ENCODE measurements around the gene CRELD1. TPM values are rescaled to one million over a fixed set of nuclear protein-coding genes. Genes with fewer than 3 reads are reported as not detected.
A peak's percentile ranks its signal among the peaks of the same experiment; 100 is the strongest.
"Not testable (repeated sequence)": the region's sequence is repeated elsewhere in the genome, so short reads cannot be mapped to it uniquely, and the experiment has no call there.

CRELD1 gene
- total and polyA plus RNA-seq, 4 experiments from 2014 or later: 17.3 to 58.2 (median 38.0) TPM

GRCh38 chr3:9939906-9940305 lies 6.3 kb downstream of the CRELD1 start:
- POLR2A ChIA-PET (ENCODE audit: partially characterized antibody); CTCF ChIA-PET (ENCODE audit: partially characterized antibody): not testable (repeated sequence)

GRCh38 chr3:9940746-9941145 lies 7.1 kb downstream of the CRELD1 start:
- H3K4me1 ChIP-seq (ENCODE audit: insufficient read depth, low read length): peaks cover 4% of the 10 kb centered on the region
- H3K27me3 ChIP-seq (ENCODE audit: insufficient read depth, low read length): no peaks in the 10 kb centered on the region
- H3K27me3 Mint-ChIP-seq: no peaks in the 10 kb centered on the region
- H3K9me3 ChIP-seq (ENCODE audit: control insufficient read depth in 1 of 2, low read length in 2 of 2): no peaks in the 10 kb centered on the region
- no peaks in the 10 kb centered on the region for H3K9me3 Mint-ChIP-seq
- no peak overlapping the region for H3K4me3 ChIP-seq (ENCODE audit: low read length in 2 of 2)
- DNase-seq: no peak
- H3K27ac Mint-ChIP-seq: no peak overlapping the region
- intact Hi-C loops (cut with micrococcal nuclease): no loop called here
- no peak overlapping the region for H3K27ac ChIP-seq (ENCODE audit: low read depth, low read length)
- peaks cover 1 to 22% (median 7%) of the 10 kb centered on the region in 4 donors for H3K4me1 Mint-ChIP-seq
- peaks cover 5% of the 10 kb centered on the region for H3K36me3 ChIP-seq (ENCODE audit: insufficient read depth, low read length)
- CTCF ChIA-PET (ENCODE audit: partially characterized antibody): interaction anchor here (0.6 to 2.7 kb wide), 2 partner anchors 8 to 49 kb away, joined by 3 to 16 read pairs; partner anchors contain the start of gene CRELD1
- H3K36me3 Mint-ChIP-seq: peaks cover 11 to 27% of the 10 kb centered on the region in 2 donors
- POLR2A ChIA-PET (ENCODE audit: partially characterized antibody): interaction anchor here (4.7 kb wide), 1 partner anchor 7 kb away, joined by 44 read pairs; the partner anchor contains the start of gene CRELD1
- no peak overlapping the region for H3K4me3 Mint-ChIP-seq

More at GRCh38 chr3:9939906-9940305, 6.3 kb downstream of the CRELD1 start:
- Mint-ChIP-seq H3K4me1 (peaks cover 10 to 24% (median 15%) of the 10 kb centered on the region in 4 donors), H3K36me3 (peaks cover 11 to 33% of the 10 kb centered on the region in 2 donors)
- intact Hi-C loops (cut with micrococcal nuclease); DNase-seq; H3K4me3 ChIP-seq (ENCODE audit: low read length in 2 of 2); H3K9me3 Mint-ChIP-seq; H3K9me3 ChIP-seq (ENCODE audit: control insufficient read depth in 1 of 2, low read length in 2 of 2); H3K36me3 ChIP-seq (ENCODE audit: insufficient read depth, low read length); H3K27me3 Mint-ChIP-seq; H3K4me3 Mint-ChIP-seq; H3K27ac Mint-ChIP-seq; H3K27ac ChIP-seq (ENCODE audit: low read depth, low read length); H3K27me3 ChIP-seq (ENCODE audit: insufficient read depth, low read length): not testable (repeated sequence)
- peaks cover 12% of the 10 kb centered on the region for H3K4me1 ChIP-seq (ENCODE audit: insufficient read depth, low read length)

DNA sequence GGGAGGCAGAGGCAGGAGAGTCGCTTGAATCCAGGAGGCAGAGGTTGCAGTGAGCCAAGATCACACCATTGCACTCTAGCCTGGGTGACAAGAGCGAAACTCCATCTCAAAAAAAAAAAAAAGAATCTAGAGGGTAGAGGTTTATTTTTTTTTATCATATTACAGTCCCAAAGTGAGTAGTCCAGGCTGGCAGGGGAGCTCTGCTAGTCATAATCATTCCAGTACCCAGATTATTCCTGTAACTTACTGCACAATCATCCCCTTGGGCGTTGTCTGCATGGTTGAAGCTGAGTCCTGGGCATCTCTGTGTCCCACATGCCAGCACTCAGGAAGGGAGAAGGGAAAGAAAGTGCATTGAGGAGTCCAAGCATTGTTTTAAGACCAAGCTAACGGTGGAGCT lies 8.5 kb downstream of the CRELD1 start:
- H3K36me3 Mint-ChIP-seq: peaks cover 8 to 24% of the 10 kb centered on the region in 2 donors
- no peaks in the 10 kb centered on the region for H3K9me3 ChIP-seq (ENCODE audit: control insufficient read depth in 1 of 2, low read length in 2 of 2)
- H3K4me3 ChIP-seq (ENCODE audit: low read length in 2 of 2): no peak overlapping the region
- intact Hi-C loops (cut with micrococcal nuclease): no loop called here
- peaks cover 5% of the 10 kb centered on the region for H3K36me3 ChIP-seq (ENCODE audit: insufficient read depth, low read length)
- H3K27ac ChIP-seq (ENCODE audit: low read depth, low read length): no peak overlapping the region
- POLR2A ChIA-PET (ENCODE audit: partially characterized antibody): interaction anchor here (0.7 to 4.7 kb wide), 3 partner anchors 9 to 150 kb away, joined by 3 to 44 read pairs (median 3); partner anchors contain the start of genes ARPC4, CRELD1, PRRT3 and TADA3
- no peaks in the 10 kb centered on the region for H3K9me3 Mint-ChIP-seq
- H3K27ac Mint-ChIP-seq: peak overlapping the region in 5 of 7 donors; percentile 15 to 62 (median 50)
- no peak overlapping the region for H3K4me3 Mint-ChIP-seq
- no peaks in the 10 kb centered on the region for H3K27me3 Mint-ChIP-seq
- H3K4me1 Mint-ChIP-seq: peaks cover 0 to 14% (median 0%) of the 10 kb centered on the region in 4 donors
- no peaks in the 10 kb centered on the region for H3K4me1 ChIP-seq (ENCODE audit: insufficient read depth, low read length)
- no peak for DNase-seq
- CTCF ChIA-PET (ENCODE audit: partially characterized antibody): interaction anchor here (0.6 to 2.7 kb wide), 3 partner anchors 10 to 202 kb away, joined by 3 to 16 read pairs (median 3); partner anchors contain the start of gene CRELD1
- H3K27me3 ChIP-seq (ENCODE audit: insufficient read depth, low read length): no peaks in the 10 kb centered on the region

DNA sequence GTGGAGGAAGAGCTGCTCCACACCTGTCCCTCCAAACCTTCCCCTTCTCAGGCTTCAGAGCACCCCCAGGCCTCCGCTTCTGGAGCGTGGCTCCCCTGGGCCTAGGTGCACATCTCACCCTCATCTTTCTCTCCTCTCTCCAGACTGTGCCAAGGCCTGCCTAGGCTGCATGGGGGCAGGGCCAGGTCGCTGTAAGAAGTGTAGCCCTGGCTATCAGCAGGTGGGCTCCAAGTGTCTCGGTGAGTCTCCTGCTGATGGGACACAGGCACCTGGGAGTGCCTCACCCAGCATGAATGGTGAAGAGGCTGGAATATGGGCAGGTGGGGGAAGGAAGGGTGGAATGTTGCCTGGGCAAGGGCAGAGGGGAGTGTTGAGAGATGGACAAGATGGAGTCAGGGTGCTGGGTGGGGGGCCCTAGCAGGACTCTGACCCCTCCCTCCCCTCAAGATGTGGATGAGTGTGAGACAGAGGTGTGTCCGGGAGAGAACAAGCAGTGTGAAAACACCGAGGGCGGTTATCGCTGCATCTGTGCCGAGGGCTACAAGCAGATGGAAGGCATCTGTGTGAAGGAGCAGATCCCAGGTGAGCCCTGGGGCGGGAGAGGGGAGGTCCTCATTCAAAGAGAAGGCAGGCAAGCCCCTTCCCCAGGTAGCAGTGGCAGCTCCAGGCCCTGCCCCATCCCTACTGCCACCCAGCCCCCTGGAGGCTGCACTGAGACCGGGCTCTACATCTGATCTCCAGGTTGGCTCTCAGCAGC lies 9.5 kb downstream of the CRELD1 start:
- Mint-ChIP-seq H3K9me3 (no peaks in the 10 kb centered on the region), H3K27me3 (no peaks in the 10 kb centered on the region), H3K27ac (peak overlapping the region in 3 of 7 donors; percentile 11 to 66 (median 63)), H3K36me3 (peaks cover 8 to 19% of the 10 kb centered on the region in 2 donors), H3K4me3 (no peak overlapping the region), H3K4me1 (peaks cover 0 to 11% (median 0%) of the 10 kb centered on the region in 4 donors)
- ChIA-PET POLR2A (ENCODE audit: partially characterized antibody) (interaction anchor here (0.7 to 4.7 kb wide), 2 partner anchors 10 to 151 kb away, joined by 3 to 44 read pairs; partner anchors contain the start of genes ARPC4, CRELD1 and TADA3), CTCF (ENCODE audit: partially characterized antibody) (interaction anchor here (0.6 to 2.7 kb wide), 5 partner anchors 10 to 201 kb away, joined by 3 to 16 read pairs (median 3); partner anchors contain the start of gene CRELD1)
- Histone ChIP-seq H3K4me3 (ENCODE audit: low read length in 2 of 2) (no peak overlapping the region), H3K27ac (ENCODE audit: low read depth, low read length) (no peak overlapping the region), H3K36me3 (ENCODE audit: insufficient read depth, low read length) (peaks cover 5% of the 10 kb centered on the region), H3K4me1 (ENCODE audit: insufficient read depth, low read length) (no peaks in the 10 kb centered on the region), H3K27me3 (ENCODE audit: insufficient read depth, low read length) (no peaks in the 10 kb centered on the region), H3K9me3 (ENCODE audit: control insufficient read depth in 1 of 2, low read length in 2 of 2) (no peaks in the 10 kb centered on the region)
- DNase-seq: no peak
- intact Hi-C loops (cut with micrococcal nuclease): no loop called here

GRCh38 chr3:9944271-9944670 lies 10.6 kb downstream of the CRELD1 start:
- peaks cover 8 to 16% of the 10 kb centered on the region in 2 donors for H3K36me3 Mint-ChIP-seq

DNA sequence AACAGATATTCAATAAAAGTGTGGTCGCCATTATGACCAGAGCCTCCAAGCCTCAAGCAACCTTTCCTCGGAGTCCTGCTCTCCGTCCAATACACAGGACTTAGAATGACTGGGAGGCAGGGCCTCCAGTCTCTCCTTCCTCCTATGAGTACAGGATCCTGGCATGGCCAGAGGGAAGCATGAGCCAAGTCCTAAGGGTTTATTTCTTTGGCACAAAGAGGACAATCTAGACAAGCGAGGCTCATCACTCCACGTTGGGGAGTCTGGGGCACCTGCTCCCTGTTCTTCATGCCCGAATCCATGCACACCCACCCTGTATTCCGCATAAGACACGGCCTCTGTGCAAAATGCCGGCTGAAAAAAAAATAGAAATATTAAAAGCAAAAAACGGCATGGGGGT lies 11.7 kb downstream of the CRELD1 start:
- peak overlapping the region in 6 of 7 donors; percentile 43 to 88 (median 78) for H3K27ac Mint-ChIP-seq

More at GRCh38 chr3:9944271-9944670, 10.6 kb downstream of the CRELD1 start:
- Histone ChIP-seq H3K27me3 (ENCODE audit: insufficient read depth, low read length) (no peaks in the 10 kb centered on the region), H3K36me3 (ENCODE audit: insufficient read depth, low read length) (peaks cover 5% of the 10 kb centered on the region), H3K4me1 (ENCODE audit: insufficient read depth, low read length) (no peaks in the 10 kb centered on the region), H3K4me3 (ENCODE audit: low read length in 2 of 2) (no peak overlapping the region), H3K9me3 (ENCODE audit: control insufficient read depth in 1 of 2, low read length in 2 of 2) (no peaks in the 10 kb centered on the region), H3K27ac (ENCODE audit: low read depth, low read length) (no peak overlapping the region)
- Mint-ChIP-seq H3K4me1 (peaks cover 0 to 11% (median 0%) of the 10 kb centered on the region in 4 donors), H3K27ac (peak overlapping the region in 1 of 7 donors; percentile 42), H3K9me3 (no peaks in the 10 kb centered on the region), H3K27me3 (no peaks in the 10 kb centered on the region), H3K4me3 (no peak overlapping the region)
- ChIA-PET POLR2A (ENCODE audit: partially characterized antibody) (interaction anchor here (0.8 to 4.7 kb wide), 2 partner anchors 11 to 82 kb away, joined by 3 to 44 read pairs; partner anchors contain the start of genes CRELD1 and FANCD2), CTCF (ENCODE audit: partially characterized antibody) (interaction anchor here (1.0 to 1.6 kb wide), 3 partner anchors 12 to 33 kb away, joined by 3 to 10 read pairs (median 3); partner anchors contain the start of gene CRELD1)
- no peak for DNase-seq
- intact Hi-C loops (cut with micrococcal nuclease): no loop called here

More for the DNA sequence above, 11.7 kb downstream of the CRELD1 start:
- intact Hi-C loops (cut with micrococcal nuclease): no loop called here
- H3K27ac ChIP-seq (ENCODE audit: low read depth, low read length): peak overlapping the region; percentile 70
- peak overlapping the region in 6 of 8 donors; percentile 10 to 58 (median 48) for H3K4me3 Mint-ChIP-seq
- H3K36me3 ChIP-seq (ENCODE audit: insufficient read depth, low read length): peaks cover 5% of the 10 kb centered on the region
- CTCF ChIA-PET (ENCODE audit: partially characterized antibody): interaction anchor here (1.3 to 1.9 kb wide), 4 partner anchors 13 to 105 kb away, joined by 4 to 48 read pairs (median 6); partner anchors contain the start of gene CRELD1
- no peaks in the 10 kb centered on the region for H3K9me3 ChIP-seq (ENCODE audit: control insufficient read depth in 1 of 2, low read length in 2 of 2)
- H3K36me3 Mint-ChIP-seq: peaks cover 8 to 17% of the 10 kb centered on the region in 2 donors
- no peaks in the 10 kb centered on the region for H3K9me3 Mint-ChIP-seq
- H3K4me1 ChIP-seq (ENCODE audit: insufficient read depth, low read length): no peaks in the 10 kb centered on the region
- peaks cover 0 to 14% (median 0%) of the 10 kb centered on the region in 4 donors for H3K4me1 Mint-ChIP-seq
- H3K27me3 ChIP-seq (ENCODE audit: insufficient read depth, low read length): no peaks in the 10 kb centered on the region
- no peak for DNase-seq
- H3K27me3 Mint-ChIP-seq: no peaks in the 10 kb centered on the region
- POLR2A ChIA-PET (ENCODE audit: partially characterized antibody): interaction anchor here (1.2 to 7.7 kb wide), 4 partner anchors 7 to 214 kb away, joined by 5 to 225 read pairs (median 6); partner anchors contain the start of genes BRPF1 and CRELD1
- H3K4me3 ChIP-seq (ENCODE audit: low read length in 2 of 2): no peak overlapping the region
